ENCODE results near the gene CAPRIN2. TPM values are rescaled to one million over a fixed set of nuclear protein-coding genes. Genes with fewer than 3 reads are reported as not detected.

CAPRIN2 gene
- total and polyA plus RNA-seq, 2 experiments from 2014 or later = 36.5 to 41.3 TPM

DNA sequence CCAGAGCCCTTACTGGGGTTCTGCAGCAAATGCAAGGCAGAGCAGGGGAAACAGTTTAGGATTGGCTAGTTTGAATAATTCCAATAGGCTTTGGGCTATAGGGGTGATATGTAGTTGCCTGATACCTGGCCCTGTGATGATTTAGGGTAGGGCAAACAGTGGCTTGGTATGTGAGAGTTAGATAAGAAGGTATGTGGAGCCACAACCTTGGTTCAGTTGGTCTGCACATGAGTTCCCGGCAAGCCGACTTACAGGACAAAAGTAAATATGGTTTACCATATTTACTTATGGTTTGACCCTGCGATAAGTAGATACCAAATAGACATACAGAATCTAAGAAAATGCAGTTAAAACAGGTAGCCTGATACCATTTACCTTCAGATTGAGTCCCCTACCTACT, 8.3 kb upstream of the CAPRIN2 start:
- H3K4me3 Mint-ChIP-seq = no peak overlapping the region
- Histone ChIP-seq H3K9me2 (ENCODE audit: insufficient read depth) (no peaks in the 10 kb centered on the region; the same call in 1 of the 2 replicates), H4K20me1 (replicated peaks; ENCODE audit: insufficient read depth) (no peaks in the 10 kb centered on the region), H3K4me3 (no peak overlapping the region), H3K36me3 (ENCODE audit: insufficient read depth) (no peaks in the 10 kb centered on the region), H3K79me2 (replicated peaks; ENCODE audit: insufficient read depth) (no peaks in the 10 kb centered on the region), H3K4me2 (no peak overlapping the region), H2AFZ (no peak overlapping the region), H3K27ac (ENCODE audit: low read depth) (no peak overlapping the region), H3K4me1 (ENCODE audit: insufficient read depth) (peaks cover 7% of the 10 kb centered on the region), H3F3A (replicated peaks; ENCODE audit: low read depth) (no peaks in the 10 kb centered on the region), H3K27me3 (ENCODE audit: insufficient read depth) (no peaks in the 10 kb centered on the region)
- H3K27ac Mint-ChIP-seq = no peak overlapping the region
- TF ChIP-seq NANOG (IDR thresholded peaks at IDR 0.05; ENCODE audit: borderline replicate concordance) (no peak), STAT1 (IDR thresholded peaks at IDR 0.05; ENCODE audit: unreplicated experiment) (no peak), EZH2phosphoT487 (IDR thresholded peaks at IDR 0.05; ENCODE audit: unreplicated experiment) (no peak), JUNB (IDR thresholded peaks at IDR 0.05; ENCODE audit: unreplicated experiment) (no peak)
- TF ChIP-seq, protein P1, sequence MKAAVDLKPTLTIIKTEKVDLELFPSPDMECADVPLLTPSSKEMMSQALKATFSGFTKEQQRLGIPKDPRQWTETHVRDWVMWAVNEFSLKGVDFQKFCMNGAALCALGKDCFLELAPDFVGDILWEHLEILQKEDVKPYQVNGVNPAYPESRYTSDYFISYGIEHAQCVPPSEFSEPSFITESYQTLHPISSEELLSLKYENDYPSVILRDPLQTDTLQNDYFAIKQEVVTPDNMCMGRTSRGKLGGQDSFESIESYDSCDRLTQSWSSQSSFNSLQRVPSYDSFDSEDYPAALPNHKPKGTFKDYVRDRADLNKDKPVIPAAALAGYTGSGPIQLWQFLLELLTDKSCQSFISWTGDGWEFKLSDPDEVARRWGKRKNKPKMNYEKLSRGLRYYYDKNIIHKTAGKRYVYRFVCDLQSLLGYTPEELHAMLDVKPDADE (IDR thresholded peaks at IDR 0.05) = no peak
- H3K36me3 Mint-ChIP-seq (ENCODE audit: low read depth) = peaks cover 10% of the 10 kb centered on the region; the same call in 2 of the 3 replicates
- DNase-seq (ENCODE audit: low spot score) (no peak), ATAC-seq (no peak)
- H3K27me3 Mint-ChIP-seq (ENCODE audit: insufficient read depth, low read depth, poor library complexity) = no peaks in the 10 kb centered on the region
- H3K9me3 Mint-ChIP-seq = peaks cover 9% of the 10 kb centered on the region; the same call in 2 of the 3 replicates
- H3K4me1 Mint-ChIP-seq = peaks cover 8% of the 10 kb centered on the region

DNA sequence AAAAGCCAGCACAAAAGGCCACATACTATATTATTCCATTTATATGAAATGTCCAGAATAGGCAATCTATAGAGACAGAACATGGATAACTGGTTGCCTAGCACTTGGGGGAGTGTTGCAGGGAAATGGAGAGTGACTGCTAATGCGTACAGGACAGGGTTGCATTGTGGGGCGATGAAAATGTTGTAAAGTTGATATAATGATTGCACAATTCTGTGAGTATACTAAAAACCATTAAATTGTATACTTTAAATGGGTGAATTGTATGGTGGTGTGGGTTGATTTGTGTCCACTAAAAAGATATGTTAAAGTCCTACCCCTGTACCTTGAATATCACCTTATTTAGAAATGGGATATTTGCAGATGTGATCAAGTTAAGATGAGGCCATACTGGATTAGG, 7.0 kb upstream of the CAPRIN2 start:
- H3K36me3 ChIP-seq (ENCODE audit: insufficient read depth) = no peaks in the 10 kb centered on the region
- no peak overlapping the region for H3K4me2 ChIP-seq
- Mint-ChIP-seq H3K36me3 (ENCODE audit: low read depth) (peaks cover 10% of the 10 kb centered on the region; the same call in 2 of the 3 replicates), H3K27me3 (ENCODE audit: insufficient read depth, low read depth, poor library complexity) (no peaks in the 10 kb centered on the region), H3K4me3 (no peak overlapping the region), H3K27ac (no peak overlapping the region), H3K9me3 (peaks cover 9% of the 10 kb centered on the region; the same call in 2 of the 3 replicates), H3K4me1 (peaks cover 8% of the 10 kb centered on the region)
- no peaks in the 10 kb centered on the region for H3K79me2 ChIP-seq (replicated peaks; ENCODE audit: insufficient read depth)
- no peak overlapping the region for H3K27ac ChIP-seq (ENCODE audit: low read depth)
- TF ChIP-seq EZH2phosphoT487 (IDR thresholded peaks at IDR 0.05; ENCODE audit: unreplicated experiment) = no peak
- TF ChIP-seq EZH2 (IDR thresholded peaks at IDR 0.05; ENCODE audit: low read depth, unreplicated experiment) = no peak
- peaks cover 7% of the 10 kb centered on the region for H3K4me1 ChIP-seq (ENCODE audit: insufficient read depth)
- DNase-seq (ENCODE audit: low spot score) (no peak), ATAC-seq (no peak)
- no peaks in the 10 kb centered on the region for H3K27me3 ChIP-seq (ENCODE audit: insufficient read depth)
- no peak overlapping the region for H2AFZ ChIP-seq
- no peaks in the 10 kb centered on the region for H4K20me1 ChIP-seq (replicated peaks; ENCODE audit: insufficient read depth)
- no peaks in the 10 kb centered on the region for H3K9me2 ChIP-seq (ENCODE audit: insufficient read depth)
- H3F3A ChIP-seq (replicated peaks; ENCODE audit: low read depth) = no peaks in the 10 kb centered on the region
- no peak overlapping the region for H3K4me3 ChIP-seq

DNA sequence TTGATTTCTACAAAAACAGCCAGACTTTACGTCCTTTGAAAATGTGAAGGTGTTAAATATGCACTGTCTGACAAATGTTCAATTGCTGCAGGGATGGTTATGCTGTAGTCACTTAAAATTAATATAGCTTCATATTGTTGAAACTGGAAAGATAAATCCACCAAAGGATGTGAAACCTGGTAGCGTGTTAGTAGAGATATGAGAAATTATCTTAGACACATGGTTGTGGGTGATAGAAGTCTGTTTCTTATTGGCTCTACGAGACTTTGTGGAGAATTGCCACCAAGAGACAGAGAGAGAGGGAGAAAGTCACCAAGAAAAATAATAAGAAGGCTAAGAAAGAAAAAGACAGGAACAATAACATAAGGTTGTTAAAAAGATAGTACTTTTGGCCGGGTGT, 2.6 kb upstream of the CAPRIN2 start:
- Mint-ChIP-seq H3K4me1 (peaks cover 27% of the 10 kb centered on the region), H3K9me3 (peaks cover 9% of the 10 kb centered on the region; the same call in 2 of the 3 replicates), H3K27ac (no peak overlapping the region), H3K27me3 (ENCODE audit: insufficient read depth, low read depth, poor library complexity) (peaks cover 4% of the 10 kb centered on the region), H3K4me3 (no peak overlapping the region), H3K36me3 (ENCODE audit: low read depth) (peaks cover 10% of the 10 kb centered on the region)
- no peaks in the 10 kb centered on the region for H3K9me2 ChIP-seq (ENCODE audit: insufficient read depth)
- ATAC-seq (no peak), DNase-seq (ENCODE audit: low spot score) (no peak)
- no peak overlapping the region for H2AFZ ChIP-seq
- H4K20me1 ChIP-seq (replicated peaks; ENCODE audit: insufficient read depth) = peaks cover 5% of the 10 kb centered on the region; the same call in 1 of the 2 replicates
- H3K36me3 ChIP-seq (ENCODE audit: insufficient read depth) = no peaks in the 10 kb centered on the region
- H3K27ac ChIP-seq (ENCODE audit: low read depth) = no peak overlapping the region
- H3K4me2 ChIP-seq = no peak overlapping the region
- peaks cover 18% of the 10 kb centered on the region for H3K4me1 ChIP-seq (ENCODE audit: insufficient read depth)
- peaks cover 18% of the 10 kb centered on the region for H3K79me2 ChIP-seq (replicated peaks; ENCODE audit: insufficient read depth)
- H3K4me3 ChIP-seq = no peak overlapping the region
- H3F3A ChIP-seq (replicated peaks; ENCODE audit: low read depth) = peaks cover 3% of the 10 kb centered on the region; the same call in 1 of the 2 replicates
- H3K27me3 ChIP-seq (ENCODE audit: insufficient read depth) = no peaks in the 10 kb centered on the region
- TF ChIP-seq NANOG (IDR thresholded peaks at IDR 0.05; ENCODE audit: borderline replicate concordance) (no peak), JUNB (IDR thresholded peaks at IDR 0.05; ENCODE audit: unreplicated experiment) (no peak), ZNF331 (CRISPR knock-in tag; IDR thresholded peaks at IDR 0.05; ENCODE audit: low read depth) (no peak), CREB1 (CRISPR knock-in tag; IDR thresholded peaks at IDR 0.05; ENCODE audit: low read depth) (no peak), EZH2phosphoT487 (IDR thresholded peaks at IDR 0.05; ENCODE audit: unreplicated experiment) (no peak), EZH2 (IDR thresholded peaks at IDR 0.05; ENCODE audit: low read depth, unreplicated experiment) (no peak)
- TF ChIP-seq, protein P2, sequence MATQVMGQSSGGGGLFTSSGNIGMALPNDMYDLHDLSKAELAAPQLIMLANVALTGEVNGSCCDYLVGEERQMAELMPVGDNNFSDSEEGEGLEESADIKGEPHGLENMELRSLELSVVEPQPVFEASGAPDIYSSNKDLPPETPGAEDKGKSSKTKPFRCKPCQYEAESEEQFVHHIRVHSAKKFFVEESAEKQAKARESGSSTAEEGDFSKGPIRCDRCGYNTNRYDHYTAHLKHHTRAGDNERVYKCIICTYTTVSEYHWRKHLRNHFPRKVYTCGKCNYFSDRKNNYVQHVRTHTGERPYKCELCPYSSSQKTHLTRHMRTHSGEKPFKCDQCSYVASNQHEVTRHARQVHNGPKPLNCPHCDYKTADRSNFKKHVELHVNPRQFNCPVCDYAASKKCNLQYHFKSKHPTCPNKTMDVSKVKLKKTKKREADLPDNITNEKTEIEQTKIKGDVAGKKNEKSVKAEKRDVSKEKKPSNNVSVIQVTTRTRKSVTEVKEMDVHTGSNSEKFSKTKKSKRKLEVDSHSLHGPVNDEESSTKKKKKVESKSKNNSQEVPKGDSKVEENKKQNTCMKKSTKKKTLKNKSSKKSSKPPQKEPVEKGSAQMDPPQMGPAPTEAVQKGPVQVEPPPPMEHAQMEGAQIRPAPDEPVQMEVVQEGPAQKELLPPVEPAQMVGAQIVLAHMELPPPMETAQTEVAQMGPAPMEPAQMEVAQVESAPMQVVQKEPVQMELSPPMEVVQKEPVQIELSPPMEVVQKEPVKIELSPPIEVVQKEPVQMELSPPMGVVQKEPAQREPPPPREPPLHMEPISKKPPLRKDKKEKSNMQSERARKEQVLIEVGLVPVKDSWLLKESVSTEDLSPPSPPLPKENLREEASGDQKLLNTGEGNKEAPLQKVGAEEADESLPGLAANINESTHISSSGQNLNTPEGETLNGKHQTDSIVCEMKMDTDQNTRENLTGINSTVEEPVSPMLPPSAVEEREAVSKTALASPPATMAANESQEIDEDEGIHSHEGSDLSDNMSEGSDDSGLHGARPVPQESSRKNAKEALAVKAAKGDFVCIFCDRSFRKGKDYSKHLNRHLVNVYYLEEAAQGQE (IDR thresholded peaks at IDR 0.05; ENCODE audit: unreplicated experiment) = no peak
- TF ChIP-seq, protein P1 (IDR thresholded peaks at IDR 0.05) = no peak
- TF ChIP-seq, protein P3, sequence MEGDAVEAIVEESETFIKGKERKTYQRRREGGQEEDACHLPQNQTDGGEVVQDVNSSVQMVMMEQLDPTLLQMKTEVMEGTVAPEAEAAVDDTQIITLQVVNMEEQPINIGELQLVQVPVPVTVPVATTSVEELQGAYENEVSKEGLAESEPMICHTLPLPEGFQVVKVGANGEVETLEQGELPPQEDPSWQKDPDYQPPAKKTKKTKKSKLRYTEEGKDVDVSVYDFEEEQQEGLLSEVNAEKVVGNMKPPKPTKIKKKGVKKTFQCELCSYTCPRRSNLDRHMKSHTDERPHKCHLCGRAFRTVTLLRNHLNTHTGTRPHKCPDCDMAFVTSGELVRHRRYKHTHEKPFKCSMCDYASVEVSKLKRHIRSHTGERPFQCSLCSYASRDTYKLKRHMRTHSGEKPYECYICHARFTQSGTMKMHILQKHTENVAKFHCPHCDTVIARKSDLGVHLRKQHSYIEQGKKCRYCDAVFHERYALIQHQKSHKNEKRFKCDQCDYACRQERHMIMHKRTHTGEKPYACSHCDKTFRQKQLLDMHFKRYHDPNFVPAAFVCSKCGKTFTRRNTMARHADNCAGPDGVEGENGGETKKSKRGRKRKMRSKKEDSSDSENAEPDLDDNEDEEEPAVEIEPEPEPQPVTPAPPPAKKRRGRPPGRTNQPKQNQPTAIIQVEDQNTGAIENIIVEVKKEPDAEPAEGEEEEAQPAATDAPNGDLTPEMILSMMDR (conservative IDR thresholded peaks at IDR 0.05; ENCODE audit: low read depth in 2 of 2) = no peak
